ENCODE data around the gene SGSM2. TPM values are rescaled to one million over a fixed set of nuclear protein-coding genes. Genes with fewer than 3 reads are reported as not detected.

Gene SGSM2
- total RNA-seq, 2 donors from 2014 or later, result 20.9 to 31.4 TPM

DNA sequence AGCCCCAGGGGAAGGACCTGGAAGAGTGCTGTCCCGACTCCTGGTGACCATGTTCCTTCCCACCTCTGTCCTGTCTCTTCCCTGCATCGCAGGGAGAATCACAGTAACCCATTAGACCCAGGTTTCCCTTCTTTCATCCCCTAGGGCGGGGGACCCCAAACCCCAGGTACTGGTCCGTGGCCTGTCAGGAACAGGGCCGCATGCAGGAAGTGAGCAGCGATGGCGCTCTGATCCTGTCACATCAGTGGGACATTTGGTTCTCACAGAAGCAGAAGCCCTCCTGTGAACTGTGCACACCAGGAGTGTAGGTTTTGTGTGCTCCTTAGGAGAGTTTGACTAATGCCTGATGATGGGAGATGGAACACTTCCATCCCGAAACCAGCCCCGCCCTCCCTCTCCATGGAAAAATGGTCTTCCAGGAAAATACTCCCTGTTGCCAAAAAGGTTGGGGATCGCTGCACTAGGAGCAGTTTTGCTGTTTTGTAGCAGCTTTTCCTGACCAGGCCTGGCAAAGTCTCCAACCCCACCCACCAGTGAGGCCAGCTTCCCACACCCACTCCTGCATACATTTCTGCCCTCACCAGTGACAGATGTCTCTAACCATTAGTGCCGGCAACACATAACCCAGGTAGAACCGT, 53.0 kb downstream of the SGSM2 start:
- Histone ChIP-seq H3K4me1 (peaks cover 0 to 48% of the 10 kb centered on the region in 2 donors), H3K4me3 (no peak overlapping the region), H3K9me3 (no peaks in the 10 kb centered on the region), H3K27me3 (no peaks in the 10 kb centered on the region), H3K36me3 (peaks cover 23% of the 10 kb centered on the region), H3K27ac (peak overlapping the region; percentile 99 to 100)
- no peak for TF ChIP-seq CTCF (IDR thresholded peaks at IDR 0.05)
- DNase-seq (ENCODE audit: low spot score), result peak; percentile 78

DNA sequence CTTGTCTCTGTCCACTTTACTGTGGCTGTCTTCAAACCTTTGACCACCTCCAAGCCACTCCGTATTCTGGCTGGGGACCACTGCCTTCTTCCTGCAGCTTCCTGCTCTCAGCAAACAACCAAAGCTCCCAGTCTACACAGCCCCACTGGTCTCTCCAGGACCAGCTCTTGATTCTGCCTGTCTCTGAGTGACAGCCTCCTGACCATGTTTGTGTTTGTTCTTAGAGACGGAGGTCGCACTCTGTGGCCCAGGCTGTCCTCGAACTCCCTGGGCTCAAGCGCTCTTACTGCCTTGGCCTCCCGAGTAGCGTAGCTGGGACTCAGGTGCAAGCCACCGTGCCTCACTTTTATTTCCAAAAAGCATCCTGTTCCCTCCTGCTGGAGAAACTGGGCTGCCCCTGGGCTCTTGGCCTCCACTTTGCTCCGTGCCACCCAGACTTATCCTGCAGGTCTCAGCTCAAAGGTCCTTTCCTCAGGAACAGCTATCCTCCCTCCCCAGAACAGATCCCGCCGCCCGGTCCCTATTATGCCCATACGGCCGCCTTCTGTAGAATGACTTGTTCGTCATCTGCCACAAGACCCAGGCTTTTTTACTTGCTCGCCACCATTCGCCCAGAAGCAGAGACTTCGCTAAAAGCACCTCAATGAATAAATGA, 54.4 kb downstream of the SGSM2 start:
- DNase-seq (ENCODE audit: low spot score), result no peak
- TF ChIP-seq CTCF (IDR thresholded peaks at IDR 0.05), result no peak
- Histone ChIP-seq H3K27ac (peak overlapping the region; percentile 99 to 100), H3K4me3 (peak overlapping the region in 1 of 2 donors; percentile 84), H3K9me3 (no peaks in the 10 kb centered on the region), H3K27me3 (no peaks in the 10 kb centered on the region), H3K36me3 (peaks cover 12% of the 10 kb centered on the region), H3K4me1 (peaks cover 0 to 55% of the 10 kb centered on the region in 2 donors)

DNA sequence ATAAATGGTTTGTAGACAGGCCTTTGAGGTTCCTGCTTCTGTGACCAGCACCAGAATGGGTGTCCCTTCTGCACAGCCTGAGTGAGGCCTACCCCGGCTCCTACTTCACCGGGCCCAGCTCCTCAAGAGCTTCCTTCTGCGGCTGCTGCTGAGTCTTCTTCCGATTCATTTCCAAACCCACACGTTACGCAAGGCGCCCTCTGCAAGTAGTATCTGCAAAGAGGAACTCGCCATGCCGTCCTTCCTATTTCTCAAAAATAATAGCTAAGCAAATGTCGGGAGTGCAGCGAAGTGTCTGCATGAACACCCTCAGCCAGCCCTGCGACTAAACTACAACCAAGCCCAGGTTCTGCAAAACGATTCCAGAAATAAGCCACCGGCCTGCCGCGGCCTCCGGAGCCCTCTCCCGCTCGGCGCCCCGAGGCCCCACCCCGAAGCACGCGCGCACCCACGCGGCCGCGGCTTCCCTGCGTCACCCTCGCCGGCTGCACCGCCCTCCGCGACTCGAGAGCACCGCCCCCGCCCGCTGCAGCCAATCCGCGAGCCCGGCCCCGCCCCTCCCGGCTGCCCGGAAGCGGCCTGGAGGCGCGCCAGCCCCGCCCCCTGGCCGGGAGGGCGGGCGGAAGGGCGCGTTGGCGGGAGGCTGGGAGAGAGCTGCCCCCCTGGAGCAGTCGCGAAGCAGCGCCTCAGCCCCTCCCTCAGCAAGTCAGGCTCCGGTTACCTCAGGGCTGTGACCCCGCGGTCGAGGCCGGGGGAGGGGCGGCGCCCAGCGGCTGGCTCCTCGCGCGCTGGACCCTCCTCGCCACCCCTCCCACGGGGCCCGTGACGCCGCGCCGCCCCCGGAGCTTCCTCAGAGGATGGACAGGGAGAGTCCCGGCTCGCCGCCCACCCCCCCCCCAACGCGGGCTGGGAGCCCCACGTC, 55.2 kb downstream of the SGSM2 start:
- H3K27me3 ChIP-seq, result no peaks in the 10 kb centered on the region
- H3K36me3 ChIP-seq, result peaks cover 4% of the 10 kb centered on the region
- peak overlapping the region; percentile 99 to 100 for H3K27ac ChIP-seq
- no peak for TF ChIP-seq CTCF (IDR thresholded peaks at IDR 0.05)
- no peaks in the 10 kb centered on the region for H3K9me3 ChIP-seq
- H3K4me1 ChIP-seq, result peaks cover 0 to 62% of the 10 kb centered on the region in 2 donors
- DNase-seq (ENCODE audit: low spot score), result peak; percentile 95
- peak overlapping the region; percentile 64 to 84 for H3K4me3 ChIP-seq

GRCh38 chr17:2393174-2393953, 56.1 kb downstream of the SGSM2 start:
- H3K9me3 ChIP-seq, result no peaks in the 10 kb centered on the region
- H3K27ac ChIP-seq, result peak overlapping the region; percentile 99 to 100
- H3K36me3 ChIP-seq, result no peaks in the 10 kb centered on the region
- TF ChIP-seq CTCF (IDR thresholded peaks at IDR 0.05), result no peak
- H3K4me1 ChIP-seq, result peaks cover 0 to 71% of the 10 kb centered on the region in 2 donors
- H3K27me3 ChIP-seq, result no peaks in the 10 kb centered on the region
- H3K4me3 ChIP-seq, result peak overlapping the region; percentile 64 to 84
- DNase-seq (ENCODE audit: low spot score), result peak; percentile 84

Data from right atrium auricular region (tissue), 2 donors.